Camera-type eye (tissue), 1 donor: ENCODE data around the gene RSPH6A. TPM values are rescaled to one million over a fixed set of nuclear protein-coding genes. Genes with fewer than 3 reads are reported as not detected.

ENCODE experiments used
- total RNA-seq: library from RNA; depleted of rRNA; stranded (reverse); fragments of >200 nt; gene quantifications from one replicate; pipeline ENCODE4 v1.2.3, GENCODE V29; 2014

Gene RSPH6A
- total RNA-seq = 0.22 TPM

DNA sequence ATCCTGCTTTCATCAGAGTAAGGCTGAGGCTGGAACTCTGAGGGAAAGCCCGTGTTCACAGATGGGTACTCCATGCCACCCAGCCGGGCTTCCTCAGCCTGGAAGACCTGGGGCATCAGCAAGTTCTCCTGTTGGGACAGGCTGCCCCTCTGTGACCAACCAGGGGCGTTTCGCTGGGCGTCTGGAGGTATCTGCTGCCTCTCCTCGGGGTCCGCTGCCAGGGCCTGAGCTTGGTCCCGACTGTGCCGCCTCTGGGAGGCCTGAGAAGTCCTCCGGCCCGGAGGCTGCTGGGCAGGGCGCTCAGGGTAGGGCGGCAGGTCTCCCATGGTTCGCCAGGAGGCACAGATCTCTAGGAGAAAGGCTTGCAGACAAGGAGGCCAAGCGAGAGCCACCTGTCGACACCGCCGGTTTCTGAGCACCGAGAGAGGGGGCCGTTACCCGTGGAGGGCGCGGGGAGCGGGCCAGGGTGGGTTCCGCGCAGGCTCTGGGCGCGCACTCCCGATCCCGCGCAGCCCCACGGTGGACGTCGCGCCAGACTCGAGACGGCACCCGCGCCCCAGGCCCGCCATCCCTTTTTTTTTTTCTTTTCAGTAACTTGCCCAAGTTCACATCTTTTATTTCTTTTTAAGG lies at the start of gene RSPH6A:
TSS of gene RSPH6A (minus strand) at position 458 of the 630 bp plus-strand sequence. CDS start at position 326, 132 bp downstream.

DNA sequence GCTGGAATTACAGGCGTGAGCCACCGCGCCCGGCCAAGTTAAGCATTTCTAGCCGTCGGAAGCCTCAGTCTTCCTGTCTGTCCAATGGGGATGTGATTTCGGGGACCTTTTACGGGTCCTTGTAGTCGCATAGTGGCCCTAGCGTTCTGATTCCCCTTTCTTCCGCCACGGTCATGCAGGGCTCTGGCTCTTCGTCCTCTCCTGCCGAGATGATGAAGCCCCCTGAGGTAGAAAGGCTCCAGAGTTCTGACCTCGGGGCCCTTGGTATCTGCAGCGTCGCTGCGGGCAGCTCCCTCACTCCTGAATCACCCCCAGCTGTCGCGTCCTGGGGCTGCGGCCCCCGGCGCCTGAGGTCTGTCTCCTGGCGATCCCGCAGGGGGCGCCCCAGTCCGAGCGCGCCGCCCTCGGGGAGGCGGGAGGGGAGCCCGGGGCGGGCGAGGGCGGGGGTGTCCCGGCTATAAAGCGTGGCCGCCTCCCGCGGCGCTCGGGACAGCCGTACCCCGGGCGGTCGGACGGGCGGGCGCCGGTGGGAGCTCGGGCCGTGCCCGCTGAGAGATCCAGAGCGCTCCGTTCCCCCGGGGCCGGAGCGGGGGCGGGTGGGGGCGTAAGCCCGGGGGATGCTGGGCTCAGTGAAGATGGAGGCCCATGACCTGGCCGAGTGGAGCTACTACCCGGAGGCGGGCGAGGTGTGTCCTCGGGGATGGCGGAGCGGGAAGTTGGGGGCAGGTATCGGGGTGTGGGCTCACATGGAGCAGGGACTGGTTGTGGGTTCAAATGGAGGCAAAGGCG lies 48.9 kb upstream of the RSPH6A start, which contains the start of gene FOXA3:
TSS of gene FOXA3 (plus strand) at position 487 of the 789 bp plus-strand sequence. CDS start at position 618, 131 bp downstream.

DNA sequence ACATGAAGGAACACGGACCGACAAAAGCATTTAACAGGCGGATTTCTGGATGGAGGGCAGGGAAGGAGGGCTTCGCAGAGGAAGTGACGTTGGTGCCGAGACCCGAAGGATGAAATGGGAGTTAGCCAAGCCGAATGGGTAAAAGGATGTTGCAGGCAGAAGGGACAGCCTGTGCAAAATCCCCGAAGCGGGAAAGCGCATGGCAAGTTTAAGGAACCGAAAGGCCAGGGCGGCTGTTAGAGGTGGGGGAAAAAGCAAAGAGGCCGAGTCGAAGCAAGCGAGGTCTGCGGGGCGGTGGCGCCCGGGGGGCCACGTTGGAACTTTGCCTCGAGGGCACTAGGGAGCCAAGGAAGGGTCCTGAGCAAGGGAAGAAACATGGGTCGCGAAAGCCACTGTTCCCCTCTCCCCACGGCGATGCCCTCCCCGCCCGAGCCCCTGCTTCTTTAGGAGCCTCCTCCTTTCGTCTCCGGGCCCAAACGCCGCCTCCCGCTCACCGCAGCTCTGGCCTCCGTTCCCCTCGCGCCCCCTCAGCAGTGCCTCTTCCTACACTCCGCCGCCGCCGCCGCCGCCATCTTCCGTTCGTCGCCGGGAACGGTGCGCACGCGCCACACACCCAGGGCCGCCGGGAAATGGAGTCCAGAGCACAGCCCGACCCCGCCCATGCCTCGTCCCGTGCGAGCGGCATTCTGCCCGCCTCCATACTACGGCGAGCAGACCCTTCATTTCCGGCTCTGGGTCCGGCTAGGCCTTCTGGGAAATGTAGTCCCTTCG lies 47.6 kb upstream of the RSPH6A start, which contains the start of gene SYMPK:
TSS of gene SYMPK (minus strand) at position 584 of the 771 bp plus-strand sequence. CDS start 8,652 bp downstream, outside the sequence.

DNA sequence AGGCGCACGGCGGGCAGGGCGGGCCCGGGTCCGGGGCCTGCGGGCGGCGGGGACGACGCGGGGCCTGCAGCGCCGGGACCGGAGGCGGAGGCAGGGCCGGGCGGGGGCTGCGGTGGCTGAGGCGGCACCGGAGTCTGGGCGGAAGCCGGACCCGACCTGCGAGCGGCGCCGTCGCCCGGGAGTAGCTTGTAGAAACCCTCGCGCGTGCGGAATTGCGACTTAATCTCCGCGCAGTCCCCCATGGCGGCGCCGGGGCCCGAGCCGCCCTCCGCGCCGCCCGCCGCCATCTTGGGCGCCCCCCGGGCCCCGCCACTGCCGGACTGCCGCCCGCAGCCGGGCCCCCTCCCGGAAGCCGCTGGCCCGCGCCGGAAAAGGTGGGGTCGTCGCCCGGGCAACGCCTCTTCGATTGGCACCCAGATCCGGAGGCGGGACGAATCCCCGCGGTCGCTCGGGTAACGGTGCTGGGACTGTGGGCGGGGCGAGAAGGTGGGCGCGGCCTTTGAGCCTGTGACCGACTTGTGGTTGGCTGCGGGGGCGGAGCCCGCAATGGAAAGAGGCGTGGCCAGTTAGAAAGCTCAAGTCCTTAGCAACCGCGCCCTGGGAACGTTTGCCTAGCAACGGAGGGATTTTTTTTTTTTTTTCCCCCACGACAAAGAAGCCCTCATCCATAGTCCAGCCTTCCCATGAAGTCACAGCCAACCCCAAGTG lies 22.5 kb downstream of the RSPH6A start, which contains the start of gene DMWD:
TSS of gene DMWD (minus strand) at position 376 of the 708 bp plus-strand sequence. CDS start at position 287, 89 bp downstream.

DNA sequence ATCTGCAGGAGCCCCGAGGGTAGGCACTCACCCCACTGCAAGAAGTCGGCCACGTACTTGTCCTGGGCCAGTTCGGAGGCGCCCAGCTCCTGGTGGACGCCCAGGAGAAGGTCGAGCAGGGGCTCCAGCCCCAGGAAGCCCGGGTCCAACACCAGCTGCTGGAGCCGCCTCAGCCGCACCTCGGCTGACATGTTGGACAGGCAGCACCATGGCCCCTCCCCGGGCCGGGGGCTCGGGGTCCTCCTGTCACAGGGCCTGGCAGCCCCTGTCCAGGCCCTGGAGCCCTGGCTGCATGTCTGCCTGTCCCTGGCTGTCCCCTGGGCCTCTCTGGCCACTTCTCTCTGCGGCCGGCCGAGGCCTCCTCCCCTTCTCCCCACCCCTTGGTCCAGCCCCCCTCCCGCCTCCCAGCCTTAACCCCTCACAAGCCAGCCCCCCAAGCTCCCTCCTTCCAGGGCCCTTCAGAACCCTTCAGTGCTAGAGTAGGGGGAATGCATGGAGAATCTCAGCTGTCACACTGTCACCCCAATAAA lies 32.9 kb downstream of the RSPH6A start, which contains the start of gene DMPK:
TSS of gene DMPK (minus strand) at position 329 of the 530 bp plus-strand sequence. CDS start at position 191, 138 bp downstream.

DNA sequence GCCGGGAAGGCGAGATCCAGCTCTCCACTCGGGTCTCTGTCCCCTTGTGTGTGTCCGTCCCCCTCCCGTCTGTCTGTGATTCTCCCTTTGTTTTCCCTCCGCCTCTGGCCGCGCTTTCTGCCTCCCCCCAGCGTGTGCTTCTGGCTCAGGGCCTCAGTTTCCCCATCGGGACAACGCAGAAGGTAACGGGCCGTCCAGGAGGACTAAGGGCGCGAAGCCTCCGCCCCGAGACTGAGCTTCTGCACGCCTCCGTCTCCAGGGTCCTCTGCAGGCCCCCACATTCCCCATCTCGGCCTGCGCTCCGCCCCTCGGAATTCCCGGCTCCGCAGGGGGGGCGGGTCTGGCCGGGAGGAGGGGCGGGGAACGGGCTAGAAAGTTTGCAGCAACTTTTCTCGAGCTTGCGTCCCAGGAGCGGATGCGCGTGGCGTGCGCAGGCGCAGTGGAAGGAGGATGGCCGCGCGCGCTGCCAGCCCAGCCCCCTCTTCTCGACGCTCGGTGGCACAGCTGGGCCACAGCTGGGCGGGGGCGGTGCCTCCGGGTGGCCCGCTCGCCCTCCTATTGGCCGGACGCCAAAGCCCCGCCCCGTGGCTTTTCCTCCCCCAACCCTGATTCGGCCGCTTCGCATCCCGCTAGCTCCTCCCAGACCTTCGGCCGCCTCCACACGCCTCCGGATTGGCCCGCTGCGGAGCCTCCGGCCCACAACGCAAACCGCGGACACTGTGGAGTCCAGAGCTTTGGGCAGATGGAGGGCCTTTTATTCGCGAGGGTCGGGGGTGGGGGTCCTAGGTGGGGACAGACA lies 45.9 kb downstream of the RSPH6A start, which contains the start of gene SIX5:
TSS of gene SIX5 (minus strand) at position 269 of the 799 bp plus-strand sequence. CDS start 408 bp downstream, outside the sequence.

Other genes with a start within 250 kb of the RSPH6A start
- 4.4 TPM for gene OPA3, start 230.5 kb downstream of the RSPH6A start, total RNA-seq
- 0.71 TPM for gene GPR4, start 213.1 kb downstream of the RSPH6A start, total RNA-seq
- 17.7 TPM for gene EML2, start 175.9 kb downstream of the RSPH6A start, total RNA-seq
- gene GIPR, start 147.1 kb downstream of the RSPH6A start, total RNA-seq = 0.11 TPM
- 71.1 TPM for gene SNRPD2, start 123.4 kb downstream of the RSPH6A start, total RNA-seq
- gene QPCTL, start 122.6 kb downstream of the RSPH6A start, total RNA-seq = 8.2 TPM
- gene FBXO46, start 84.4 kb downstream of the RSPH6A start, total RNA-seq = 12.4 TPM
- gene MEIOSIN, start 81.9 kb downstream of the RSPH6A start, total RNA-seq = not detected
- gene SIX5, start 46.1 kb downstream of the RSPH6A start, total RNA-seq = 14.7 TPM
- 61.5 TPM for gene DMPK, start 32.8 kb downstream of the RSPH6A start, total RNA-seq
- 49.6 TPM for gene DMWD, start 22.5 kb downstream of the RSPH6A start, total RNA-seq
- 49.0 TPM for gene SYMPK, start 47.8 kb upstream of the RSPH6A start, total RNA-seq
- gene FOXA3, start 49.0 kb upstream of the RSPH6A start, total RNA-seq = not detected
- 39.5 TPM for gene IRF2BP1, start 70.8 kb upstream of the RSPH6A start, total RNA-seq
- gene MYPOP, start 87.3 kb upstream of the RSPH6A start, total RNA-seq = 3.2 TPM
- gene NANOS2, start 99.5 kb upstream of the RSPH6A start, total RNA-seq = not detected
- 10.1 TPM for gene NOVA2, start 158.6 kb upstream of the RSPH6A start, total RNA-seq
- 10.3 TPM for gene CCDC61, start 180.2 kb upstream of the RSPH6A start, total RNA-seq
- 0.93 TPM for gene PGLYRP1, start 207.7 kb upstream of the RSPH6A start, total RNA-seq
- gene IGFL4, start 225.7 kb upstream of the RSPH6A start, total RNA-seq = 0.77 TPM